Coronary artery (tissue), 2 donors: ENCODE data around the gene REXO1.

Experiments
- DNase-seq: peaks from one replicate; pipeline ENCODE4 v3.0.0-alpha.2; 2017; ENCODE audit warnings: low spot score
- H3K27ac ChIP-seq, 2 donors: fragments of 200-600 bp; sonication (generic); one replicate each; pipeline ENCODE4 v1.5.1; 2016 to 2019
- H3K4me3 ChIP-seq: fragments of 200-600 bp; sonication (generic); 2 replicates; pipeline ENCODE4 v1.5.1; 2016; ENCODE audit warnings: mild to moderate bottlenecking, moderate library complexity
- CTCF ChIP-seq: fragments of 200-600 bp; sonication (generic); IDR thresholded peaks from one replicate; pipeline ENCODE4 v1.5.1; 2019; ENCODE audit warnings: antibody characterized with exemption

The REXO1 gene

GRCh38 chr19:1812426-1813191 is 35.7 kb downstream of the REXO1 start:
- peak; percentile 91 for DNase-seq
- TF ChIP-seq CTCF = peak; percentile 16
- peak overlapping the region; percentile 3 to 88 for H3K27ac ChIP-seq
- H3K4me3 ChIP-seq = peak overlapping the region; percentile 80

- DNase-seq = no peak
- TF ChIP-seq CTCF = no peak
- Histone ChIP-seq H3K27ac (peak within 1 kb of the TSS; percentile 52 to 88), H3K4me3 (peak within 1 kb of the TSS; percentile 80)
Observed at GRCh38 chr19:1811942-1812425, 36.3 kb downstream of the REXO1 start, which contains the start of gene ATP8B3. TSS of gene ATP8B3 (minus strand) at chr19:1812276. CDS start at chr19:1811736, 540 bp downstream.

GRCh38 chr19:1811472-1811894 is 36.8 kb downstream of the REXO1 start:
- peak; percentile 85 for DNase-seq
- Histone ChIP-seq H3K4me3 (peak overlapping the region; percentile 80), H3K27ac (peak overlapping the region; percentile 52 to 88)
- TF ChIP-seq CTCF = no peak

- Histone ChIP-seq H3K4me3 (no peak overlapping the region), H3K27ac (peak overlapping the region in 1 of 2 donors; percentile 88)
- DNase-seq = no peak
- no peak for TF ChIP-seq CTCF
Observed at GRCh38 chr19:1810439-1811160, 37.7 kb downstream of the REXO1 start.

DNA sequence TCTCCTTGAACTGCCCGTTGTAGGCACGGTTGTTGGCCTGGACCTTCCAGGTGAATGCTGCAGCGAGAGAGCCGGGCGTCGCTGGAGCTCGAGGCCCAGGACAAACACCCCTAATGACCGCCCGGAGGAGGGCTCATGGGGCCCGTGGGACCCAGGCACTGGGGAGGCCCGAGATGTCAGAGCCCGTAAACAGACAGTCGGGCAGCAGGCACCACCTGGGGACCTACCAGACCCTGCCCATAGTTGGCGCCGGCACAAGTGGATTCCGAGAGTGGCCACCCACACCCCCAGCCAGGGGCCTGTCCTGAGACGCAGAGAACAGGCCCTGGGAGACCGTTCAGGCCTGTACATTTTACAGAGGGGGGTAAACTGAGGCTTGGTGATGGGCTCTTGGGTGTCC is 38.6 kb downstream of the REXO1 start:
- Histone ChIP-seq H3K4me3 (no peak overlapping the region), H3K27ac (no peak overlapping the region)
- TF ChIP-seq CTCF = no peak
- no peak for DNase-seq

- Histone ChIP-seq H3K4me3 (no peak overlapping the region), H3K27ac (no peak overlapping the region)
- TF ChIP-seq CTCF = no peak
- no peak for DNase-seq
Observed at GRCh38 chr19:1808395-1808731, 39.9 kb downstream of the REXO1 start.
